ENCODE results near the gene DYSF. TPM values are rescaled to one million over a fixed set of nuclear protein-coding genes. Genes with fewer than 3 reads are reported as not detected.

Gene DYSF
- total RNA-seq, 1 experiment from 2014 or later: 0.24 TPM

DNA sequence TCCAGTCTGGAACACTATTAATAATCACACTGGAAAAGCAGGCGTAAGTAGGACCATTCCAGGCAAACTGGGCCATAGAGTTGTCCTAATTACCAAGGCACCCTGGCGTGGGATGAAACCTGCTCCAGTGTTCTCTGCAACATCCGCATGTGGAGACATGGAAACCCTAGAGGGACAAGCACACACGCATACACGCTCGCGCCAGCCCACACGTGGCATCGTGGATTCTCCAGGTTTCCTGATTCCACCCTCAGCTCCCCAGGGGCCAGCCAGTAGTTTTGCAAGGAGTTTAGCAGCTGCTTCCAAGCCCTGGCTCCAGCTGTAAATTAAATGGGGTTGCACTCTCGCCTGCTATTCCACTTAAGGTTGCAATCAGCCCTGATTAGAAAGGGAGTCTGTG is 127.7 kb downstream of the DYSF start:
- CTCF ChIA-PET: no interaction called here
- BruUV-seq (replicated peaks): no TSS peak
- POLR2A ChIA-PET (ENCODE audit: low non-redundant PET): no interaction called here

DNA sequence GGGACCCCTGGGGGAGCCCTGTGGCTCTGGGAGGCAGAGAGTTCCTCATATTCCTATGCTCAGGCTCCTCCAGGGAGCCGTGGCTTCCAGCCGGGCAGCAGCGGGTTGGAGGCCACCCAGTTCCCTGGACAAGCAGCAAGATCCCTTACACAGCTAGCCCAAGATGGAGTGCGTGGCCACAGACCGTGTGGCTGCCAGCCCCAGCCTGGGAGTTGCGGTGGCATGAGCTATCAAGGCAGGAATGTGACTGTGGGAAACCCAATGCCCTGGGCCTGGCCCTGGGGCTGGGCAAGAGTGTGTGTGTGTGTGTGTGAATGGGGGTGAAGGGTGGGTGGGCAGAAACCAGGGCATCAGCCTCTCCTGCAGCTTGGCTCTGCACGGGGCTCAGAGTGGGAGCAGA is 130.5 kb downstream of the DYSF start:
- no peak for TF ChIP-seq CTCF (conservative IDR thresholded peaks at IDR 0.05; ENCODE audit: low read depth, low read length)
- no peak for TF ChIP-seq EZH2 (IDR thresholded peaks at IDR 0.05; ENCODE audit: borderline replicate concordance, low read depth, low read length, poor library complexity, severe bottlenecking)
- no peaks in the 10 kb centered on the region for H3K36me3 ChIP-seq (ENCODE audit: insufficient read depth, low read length, poor library complexity, severe bottlenecking)
- BruUV-seq (replicated peaks): no TSS peak
- H3K4me1 ChIP-seq (ENCODE audit: insufficient read depth, low read length, poor library complexity, severe bottlenecking): no peaks in the 10 kb centered on the region
- H3K4me3 ChIP-seq (ENCODE audit: low read depth, low read length, poor library complexity, severe bottlenecking): no peak overlapping the region
- intact Hi-C loops (cut with micrococcal nuclease; ENCODE audit: unreplicated experiment): no loop called here
- no peaks in the 10 kb centered on the region for H3K9me3 ChIP-seq (ENCODE audit: low read depth, low read length, poor library complexity, severe bottlenecking)
- CTCF ChIA-PET: no interaction called here
- no peak for DNase-seq (ENCODE audit: low spot score)
- H3K27me3 ChIP-seq (replicated peaks; ENCODE audit: insufficient read depth, low read depth, low read length, poor library complexity): no peaks in the 10 kb centered on the region
- no peak overlapping the region for H3K27ac ChIP-seq (ENCODE audit: low read depth, low read length, poor library complexity, severe bottlenecking)
- POLR2A ChIA-PET (ENCODE audit: low non-redundant PET): no interaction called here

More for the DNA sequence above, 127.7 kb downstream of the DYSF start:
- Histone ChIP-seq H3K27ac (ENCODE audit: low read depth, low read length, poor library complexity, severe bottlenecking) (no peak overlapping the region), H3K27me3 (replicated peaks; ENCODE audit: insufficient read depth, low read depth, low read length, poor library complexity) (no peaks in the 10 kb centered on the region), H3K4me1 (ENCODE audit: insufficient read depth, low read length, poor library complexity, severe bottlenecking) (no peaks in the 10 kb centered on the region), H3K4me3 (ENCODE audit: low read depth, low read length, poor library complexity, severe bottlenecking) (no peak overlapping the region), H3K36me3 (ENCODE audit: insufficient read depth, low read length, poor library complexity, severe bottlenecking) (no peaks in the 10 kb centered on the region), H3K9me3 (ENCODE audit: low read depth, low read length, poor library complexity, severe bottlenecking) (no peaks in the 10 kb centered on the region)
- intact Hi-C loops (cut with micrococcal nuclease; ENCODE audit: unreplicated experiment): no loop called here
- no peak for DNase-seq (ENCODE audit: low spot score)
- TF ChIP-seq EZH2 (IDR thresholded peaks at IDR 0.05; ENCODE audit: borderline replicate concordance, low read depth, low read length, poor library complexity, severe bottlenecking): no peak
- TF ChIP-seq CTCF (conservative IDR thresholded peaks at IDR 0.05; ENCODE audit: low read depth, low read length): no peak

GRCh38 chr2:71586471-71586870 is 133.1 kb downstream of the DYSF start:
- no peak for TF ChIP-seq CTCF (conservative IDR thresholded peaks at IDR 0.05; ENCODE audit: low read depth, low read length)
- no peak for TF ChIP-seq EZH2 (IDR thresholded peaks at IDR 0.05; ENCODE audit: borderline replicate concordance, low read depth, low read length, poor library complexity, severe bottlenecking)
- Histone ChIP-seq H3K4me3 (ENCODE audit: low read depth, low read length, poor library complexity, severe bottlenecking) (no peak overlapping the region), H3K4me1 (ENCODE audit: insufficient read depth, low read length, poor library complexity, severe bottlenecking) (no peaks in the 10 kb centered on the region), H3K9me3 (ENCODE audit: low read depth, low read length, poor library complexity, severe bottlenecking) (no peaks in the 10 kb centered on the region), H3K36me3 (ENCODE audit: insufficient read depth, low read length, poor library complexity, severe bottlenecking) (no peaks in the 10 kb centered on the region), H3K27me3 (replicated peaks; ENCODE audit: insufficient read depth, low read depth, low read length, poor library complexity) (no peaks in the 10 kb centered on the region), H3K27ac (ENCODE audit: low read depth, low read length, poor library complexity, severe bottlenecking) (no peak overlapping the region)
- intact Hi-C loops (cut with micrococcal nuclease; ENCODE audit: unreplicated experiment): no loop called here
- BruUV-seq (replicated peaks): no TSS peak
- POLR2A ChIA-PET (ENCODE audit: low non-redundant PET): no interaction called here
- DNase-seq (ENCODE audit: low spot score): no peak
- CTCF ChIA-PET: no interaction called here
